Measurements from ENCODE around the gene ARRDC2. TPM values are rescaled to one million over a fixed set of nuclear protein-coding genes. Genes with fewer than 3 reads are reported as not detected.
A peak's percentile ranks its signal among the peaks of the same experiment; 100 is the strongest.

Gene ARRDC2
- total and polyA plus RNA-seq, 9 of the 15 experiments (the other 6 are each of a cell fraction or from before 2014, with no cell fraction given): 1.9 to 27.4 (median 15.2) TPM

DNA sequence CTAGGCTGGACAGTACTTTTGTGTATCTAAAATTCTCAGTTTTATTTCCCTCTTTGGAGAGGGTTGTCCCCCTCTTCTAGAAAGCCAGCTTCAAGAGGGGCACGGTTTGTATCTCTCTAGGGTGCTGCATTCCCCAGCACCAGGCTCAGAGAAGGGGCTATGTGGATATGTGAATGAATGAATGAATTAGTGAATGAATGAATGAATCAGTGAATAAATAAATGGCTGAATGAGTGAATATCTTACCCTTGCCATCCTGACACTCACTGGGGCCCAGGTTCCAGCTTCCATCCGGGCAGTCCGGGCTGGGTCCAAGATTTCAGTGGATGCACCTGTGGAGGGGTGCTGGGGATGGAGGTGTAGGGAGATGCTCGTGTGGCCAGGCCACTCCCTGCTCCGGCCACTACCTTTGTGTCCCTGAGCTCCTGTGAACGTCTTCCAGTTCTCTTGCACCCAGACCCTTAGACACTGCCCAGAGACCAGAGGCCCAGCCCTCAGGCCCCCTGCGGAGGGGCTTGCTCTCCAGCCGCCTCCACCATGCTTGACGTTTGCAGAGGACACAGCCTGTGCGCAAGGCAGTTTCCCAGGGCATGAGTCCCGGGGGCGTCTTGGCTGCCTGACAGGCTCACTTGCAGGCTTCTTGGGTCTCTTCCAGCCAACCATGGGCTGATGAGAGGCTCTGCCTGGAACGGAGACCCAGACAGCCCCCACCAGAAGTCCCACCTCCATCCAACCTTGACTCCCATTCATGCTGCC, 43.9 kb upstream of the ARRDC2 start:
- Histone ChIP-seq H3K9me3 (replicated peaks; ENCODE audit: control insufficient read depth, insufficient read depth, low read depth, low read length) (no peaks in the 10 kb centered on the region), H3K9me1 (ENCODE audit: control insufficient read depth, insufficient read depth, low read length) (no peaks in the 10 kb centered on the region), H3K4me3 (no peak overlapping the region), H3K36me3 (ENCODE audit: control insufficient read depth, insufficient read depth, low read length) (no peaks in the 10 kb centered on the region), H3K4me1 (replicated peaks in 1 of 2; ENCODE audit: control insufficient read depth in 2 of 2, insufficient read depth in 2 of 2, low read length in 2 of 2) (peaks cover 5 to 37% of the 10 kb centered on the region in 2 experiments; a peak in 4 of 5 replicates), H3K4me2 (ENCODE audit: insufficient read depth, low read length) (no peak overlapping the region), H3K27ac (ENCODE audit: extremely low read depth, low read depth, low read length) (no peak overlapping the region), H3K27me3 (ENCODE audit: control insufficient read depth in 2 of 2, insufficient read depth in 2 of 2, low read length in 2 of 2) (no peaks in the 10 kb centered on the region), H2AFZ (ENCODE audit: low read depth, low read length) (no peak overlapping the region), H3K79me2 (ENCODE audit: control insufficient read depth, insufficient read depth, low read length) (no peaks in the 10 kb centered on the region), H4K20me1 (replicated peaks; ENCODE audit: control insufficient read depth, insufficient read depth, low read length) (no peaks in the 10 kb centered on the region), H3K9ac (ENCODE audit: insufficient read depth in 1 of 2, low read depth in 2 of 2, low read length in 2 of 2) (no peak overlapping the region)
- POLR2A ChIA-PET: no interaction called here
- no peak for FAIRE-seq
- no TSS peak for BruUV-seq (replicated peaks)
- CTCF ChIA-PET (ENCODE audit: low intra/inter-chr PET ratio): no interaction called here
- intact Hi-C loops (cut with micrococcal nuclease) (no loop called here), in situ Hi-C loops (cut with MboI) (no loop called here)
- peak in 1 of 4 experiments; percentile 5 for DNase-seq (ENCODE audit: extremely low read depth in 1 of 4, low spot score in 3 of 4)
- ATAC-seq: no peak; the same call in 1 of the 3 replicates
- TF ChIP-seq ZNF24 (IDR thresholded peaks at IDR 0.05) (peak; percentile 96), ZFX (CRISPR knock-in tag; IDR thresholded peaks at IDR 0.05) (no peak), FUS (optimal IDR thresholded peaks at IDR 0.05; ENCODE audit: low read depth, low read length) (no peak)
- 7% methylated on average over 13 of the region's 13 CpGs for WGBS (ENCODE audit: insufficient coverage, low coverage, missing lambda C conversion rate)

DNA sequence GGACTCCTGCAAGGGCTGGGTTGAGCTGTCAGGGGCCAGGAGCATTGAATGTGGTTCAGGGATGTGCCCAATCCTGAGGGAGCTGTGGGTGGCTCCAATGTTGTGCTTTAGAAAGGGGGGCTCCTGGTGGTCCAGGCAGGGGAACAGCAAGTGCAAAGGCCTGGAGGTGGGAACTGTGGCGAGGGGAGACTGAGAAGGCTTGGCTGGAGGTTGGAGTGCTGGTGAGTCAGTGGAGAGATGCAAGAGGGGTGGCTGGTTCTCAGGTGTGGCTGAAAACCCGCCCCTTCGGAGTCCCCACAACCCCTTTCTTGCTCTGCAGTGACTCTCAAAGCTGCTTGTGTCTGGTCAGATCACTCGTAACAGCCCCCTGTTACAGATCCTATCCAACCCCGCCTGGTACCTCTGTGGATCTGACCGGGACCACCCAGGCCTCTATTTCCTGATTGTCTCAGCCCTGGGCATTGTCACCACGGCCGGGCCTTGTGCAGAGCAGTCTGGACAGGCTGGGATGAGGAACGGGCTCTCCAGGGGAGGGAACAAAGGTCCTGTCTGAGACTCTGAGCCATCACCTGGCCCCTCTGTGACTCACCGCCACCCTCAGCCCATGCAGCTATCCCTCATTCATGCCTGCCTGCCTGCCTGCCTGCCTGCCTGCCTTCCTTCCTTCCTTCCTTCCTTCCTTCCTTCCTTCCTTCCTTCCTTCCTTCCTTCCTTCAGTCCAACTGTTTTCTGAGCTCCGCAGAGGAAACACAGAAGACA, 42.4 kb upstream of the ARRDC2 start:
- in situ Hi-C loops (cut with MboI) (no loop called here), intact Hi-C loops (cut with micrococcal nuclease) (no loop called here)
- Histone ChIP-seq H3K4me1 (replicated peaks in 1 of 2; ENCODE audit: control insufficient read depth in 2 of 2, insufficient read depth in 2 of 2, low read length in 2 of 2) (peaks cover 12 to 47% of the 10 kb centered on the region in 2 experiments), H3K27me3 (ENCODE audit: control insufficient read depth in 2 of 2, insufficient read depth in 2 of 2, low read length in 2 of 2) (no peaks in the 10 kb centered on the region), H2AFZ (ENCODE audit: low read depth, low read length) (peak overlapping the region; percentile 57; the same call in 1 of the 2 replicates), H3K27ac (ENCODE audit: extremely low read depth, low read depth, low read length) (no peak overlapping the region), H3K9me3 (replicated peaks; ENCODE audit: control insufficient read depth, insufficient read depth, low read depth, low read length) (no peaks in the 10 kb centered on the region), H3K9me1 (ENCODE audit: control insufficient read depth, insufficient read depth, low read length) (no peaks in the 10 kb centered on the region), H3K4me3 (no peak overlapping the region), H3K36me3 (ENCODE audit: control insufficient read depth, insufficient read depth, low read length) (no peaks in the 10 kb centered on the region), H4K20me1 (replicated peaks; ENCODE audit: control insufficient read depth, insufficient read depth, low read length) (no peaks in the 10 kb centered on the region), H3K4me2 (ENCODE audit: insufficient read depth, low read length) (no peak overlapping the region), H3K79me2 (ENCODE audit: control insufficient read depth, insufficient read depth, low read length) (no peaks in the 10 kb centered on the region), H3K9ac (ENCODE audit: insufficient read depth in 1 of 2, low read depth in 2 of 2, low read length in 2 of 2) (peak overlapping the region in 1 of 2 experiments; percentile 68; a peak in 2 of 4 replicates)
- FAIRE-seq (no peak), DNase-seq (ENCODE audit: extremely low read depth in 1 of 4, low spot score in 3 of 4) (peak in 1 of 4 experiments; percentile 6), ATAC-seq (no peak)
- TF ChIP-seq ESRRA (IDR thresholded peaks at IDR 0.05; ENCODE audit: borderline replicate concordance, low read depth) (no peak), PRDM10 (IDR thresholded peaks at IDR 0.05; ENCODE audit: partially characterized antibody) (peak; percentile 74)
- WGBS (ENCODE audit: insufficient coverage, low coverage, missing lambda C conversion rate): 48% methylated on average over 7 of the region's 11 CpGs
- ChIA-PET CTCF (ENCODE audit: low intra/inter-chr PET ratio) (no interaction called here), POLR2A (interaction anchor here (0.6 to 0.9 kb wide), 2 partner anchors 10 to 308 kb away, joined by 3 read pairs; no protein-coding TSS in a partner anchor)
- no TSS peak for BruUV-seq (replicated peaks)
